ENCODE measurements around the gene KIAA0040.

DNA sequence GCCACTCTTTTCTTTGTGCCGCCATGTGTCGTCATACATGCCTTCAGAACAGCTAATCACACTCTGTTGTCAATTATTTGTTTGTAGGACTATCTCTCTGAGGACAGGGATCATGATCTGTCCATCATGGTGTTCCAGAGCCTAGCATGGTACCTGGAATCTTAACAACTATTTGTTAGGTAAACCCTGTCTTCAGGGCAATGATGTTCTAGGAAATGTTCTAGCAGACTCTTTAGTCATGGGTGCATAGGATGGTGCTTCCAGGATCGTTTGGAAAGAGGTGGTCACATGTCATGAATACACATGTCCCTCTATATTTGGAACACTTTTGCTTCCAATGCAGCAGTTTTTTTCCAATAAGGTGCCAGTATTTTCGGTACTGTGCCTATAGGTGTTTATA lies 18.2 kb upstream of the KIAA0040 start:
- TF ChIP-seq POLR2AphosphoS5 (IDR thresholded peaks at IDR 0.05), result no peak
- TF ChIP-seq, protein P1, sequence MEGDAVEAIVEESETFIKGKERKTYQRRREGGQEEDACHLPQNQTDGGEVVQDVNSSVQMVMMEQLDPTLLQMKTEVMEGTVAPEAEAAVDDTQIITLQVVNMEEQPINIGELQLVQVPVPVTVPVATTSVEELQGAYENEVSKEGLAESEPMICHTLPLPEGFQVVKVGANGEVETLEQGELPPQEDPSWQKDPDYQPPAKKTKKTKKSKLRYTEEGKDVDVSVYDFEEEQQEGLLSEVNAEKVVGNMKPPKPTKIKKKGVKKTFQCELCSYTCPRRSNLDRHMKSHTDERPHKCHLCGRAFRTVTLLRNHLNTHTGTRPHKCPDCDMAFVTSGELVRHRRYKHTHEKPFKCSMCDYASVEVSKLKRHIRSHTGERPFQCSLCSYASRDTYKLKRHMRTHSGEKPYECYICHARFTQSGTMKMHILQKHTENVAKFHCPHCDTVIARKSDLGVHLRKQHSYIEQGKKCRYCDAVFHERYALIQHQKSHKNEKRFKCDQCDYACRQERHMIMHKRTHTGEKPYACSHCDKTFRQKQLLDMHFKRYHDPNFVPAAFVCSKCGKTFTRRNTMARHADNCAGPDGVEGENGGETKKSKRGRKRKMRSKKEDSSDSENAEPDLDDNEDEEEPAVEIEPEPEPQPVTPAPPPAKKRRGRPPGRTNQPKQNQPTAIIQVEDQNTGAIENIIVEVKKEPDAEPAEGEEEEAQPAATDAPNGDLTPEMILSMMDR (IDR thresholded peaks at IDR 0.05), result no peak
